ENCODE data around the gene PCDH1.

The PCDH1 gene

GRCh38 chr5:141915881-141916336 is 37.7 kb upstream of the PCDH1 start:
- TF ChIP-seq EZH2phosphoT487 (IDR thresholded peaks at IDR 0.05; ENCODE audit: low read depth): no peak
- TF ChIP-seq CTCF (IDR thresholded peaks at IDR 0.05; ENCODE audit: low read depth, low read length): no peak
- H3K27ac ChIP-seq (ENCODE audit: low read length): peak overlapping the region; percentile 47
- H2AFZ ChIP-seq (ENCODE audit: low read depth, low read length): no peak overlapping the region

GRCh38 chr5:141914797-141915196 is 36.6 kb upstream of the PCDH1 start:
- TF ChIP-seq EZH2phosphoT487 (IDR thresholded peaks at IDR 0.05; ENCODE audit: low read depth) (no peak), CTCF (IDR thresholded peaks at IDR 0.05; ENCODE audit: low read depth, low read length) (no peak)
- peaks cover 42% of the 10 kb centered on the region for H3K4me1 ChIP-seq (ENCODE audit: low read length)
- no peaks in the 10 kb centered on the region for H3K36me3 ChIP-seq (replicated peaks; ENCODE audit: low read depth, low read length)
- H3K27ac ChIP-seq (ENCODE audit: low read length): no peak overlapping the region
- H3K4me2 ChIP-seq (ENCODE audit: low read length): peak overlapping the region; percentile 98
- H3K4me3 ChIP-seq (ENCODE audit: low read length): peak overlapping the region; percentile 76
- peak overlapping the region; percentile 89; the same call in 1 of the 2 replicates for H2AFZ ChIP-seq (ENCODE audit: low read depth, low read length)
- no peaks in the 10 kb centered on the region for H4K20me1 ChIP-seq (ENCODE audit: insufficient read depth, low read length)
- H3K9ac ChIP-seq (ENCODE audit: low read length): peak overlapping the region; percentile 57; the same call in 1 of the 2 replicates
- no peaks in the 10 kb centered on the region for H3K79me2 ChIP-seq (ENCODE audit: low read length)
- peaks cover 4% of the 10 kb centered on the region; the same call in 1 of the 2 replicates for H3K27me3 ChIP-seq (ENCODE audit: low read depth, low read length)
- H3K9me3 ChIP-seq (ENCODE audit: insufficient read depth, low read length): no peaks in the 10 kb centered on the region

More at GRCh38 chr5:141915881-141916336, 37.7 kb upstream of the PCDH1 start:
- H3K4me2 ChIP-seq (ENCODE audit: low read length): peak overlapping the region; percentile 69
- H3K9me3 ChIP-seq (ENCODE audit: insufficient read depth, low read length): no peaks in the 10 kb centered on the region
- H3K79me2 ChIP-seq (ENCODE audit: low read length): no peaks in the 10 kb centered on the region
- no peaks in the 10 kb centered on the region for H3K36me3 ChIP-seq (replicated peaks; ENCODE audit: low read depth, low read length)
- 0 out of 2 replicates have a peak overlapping the region, but pooled peaks have one; percentile 46 for H3K4me3 ChIP-seq (ENCODE audit: low read length)
- H3K27me3 ChIP-seq (ENCODE audit: low read depth, low read length): peaks cover 4% of the 10 kb centered on the region; the same call in 1 of the 2 replicates
- peak overlapping the region; percentile 39; the same call in 1 of the 2 replicates for H3K9ac ChIP-seq (ENCODE audit: low read length)
- peaks cover 42% of the 10 kb centered on the region for H3K4me1 ChIP-seq (ENCODE audit: low read length)
- no peaks in the 10 kb centered on the region for H4K20me1 ChIP-seq (ENCODE audit: insufficient read depth, low read length)

DNA sequence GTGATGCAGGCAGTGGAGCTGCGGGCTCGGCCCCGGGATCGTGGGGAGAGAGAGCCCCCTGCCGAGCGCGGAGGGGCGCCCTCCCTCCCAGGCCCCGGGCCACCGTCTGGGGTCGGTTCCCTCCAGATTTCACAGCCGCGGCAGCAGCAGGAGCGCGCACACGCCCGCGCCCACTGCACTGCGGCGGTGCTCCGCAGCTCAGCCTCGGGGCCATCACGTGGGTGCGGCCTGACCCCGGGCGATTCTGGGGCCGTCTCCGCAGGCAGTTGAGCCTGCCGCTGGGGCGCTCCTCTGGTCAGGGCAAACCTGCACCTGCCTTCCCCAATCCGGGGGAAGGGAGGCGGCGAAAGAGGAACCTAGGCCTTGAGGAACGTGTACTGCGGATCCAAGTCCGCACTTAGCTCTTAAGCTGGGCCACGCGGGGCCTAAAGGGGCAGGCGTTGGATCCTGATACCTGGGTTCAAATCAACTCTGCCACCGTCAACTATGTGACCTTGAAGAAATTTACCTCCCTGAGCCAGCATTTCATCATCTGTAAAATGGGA is 36.1 kb upstream of the PCDH1 start:
- Histone ChIP-seq H3K36me3 (replicated peaks; ENCODE audit: low read depth, low read length) (no peaks in the 10 kb centered on the region), H3K27me3 (ENCODE audit: low read depth, low read length) (peaks cover 4% of the 10 kb centered on the region; the same call in 1 of the 2 replicates), H3K27ac (ENCODE audit: low read length) (no peak overlapping the region), H3K79me2 (ENCODE audit: low read length) (no peaks in the 10 kb centered on the region), H3K4me1 (ENCODE audit: low read length) (peaks cover 42% of the 10 kb centered on the region), H3K9me3 (ENCODE audit: insufficient read depth, low read length) (no peaks in the 10 kb centered on the region), H3K4me3 (ENCODE audit: low read length) (peak overlapping the region; percentile 76), H4K20me1 (ENCODE audit: insufficient read depth, low read length) (no peaks in the 10 kb centered on the region), H3K4me2 (ENCODE audit: low read length) (peak overlapping the region; percentile 98), H3K9ac (ENCODE audit: low read length) (peak overlapping the region; percentile 57), H2AFZ (ENCODE audit: low read depth, low read length) (peak overlapping the region; percentile 89)
- TF ChIP-seq EZH2phosphoT487 (IDR thresholded peaks at IDR 0.05; ENCODE audit: low read depth) (no peak), CTCF (IDR thresholded peaks at IDR 0.05; ENCODE audit: low read depth, low read length) (peak; percentile 43)

DNA sequence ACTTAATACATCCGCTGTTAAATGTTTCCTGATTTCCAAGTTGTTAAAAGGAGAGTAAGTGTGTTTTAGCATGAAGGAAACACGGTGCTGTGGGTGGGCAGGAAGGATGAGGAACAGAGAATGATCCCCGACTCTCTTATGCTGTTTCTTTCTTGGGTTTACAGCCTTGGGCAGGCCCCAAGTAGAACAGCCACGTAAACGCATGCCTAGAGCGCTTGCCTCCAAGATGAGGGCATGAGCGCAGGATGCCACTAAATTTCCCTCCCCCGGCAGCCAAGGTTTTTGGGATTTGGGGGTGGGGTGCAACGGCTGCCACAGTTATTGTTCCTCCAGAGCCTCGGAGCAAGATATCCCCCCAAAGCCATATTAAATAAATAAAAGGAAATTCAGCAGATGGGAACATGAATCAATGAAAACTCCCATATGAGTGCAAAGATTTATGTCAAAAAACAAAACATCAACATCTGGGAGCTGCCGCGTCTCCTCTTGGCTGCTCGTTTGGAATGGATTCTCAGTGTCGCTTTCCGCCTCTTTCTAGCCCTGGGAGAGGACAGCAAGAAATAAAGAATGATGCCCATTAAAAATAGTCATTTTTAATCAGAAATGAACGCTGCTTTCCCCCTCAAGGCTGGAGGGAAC is 35.5 kb upstream of the PCDH1 start:
- Histone ChIP-seq H4K20me1 (ENCODE audit: insufficient read depth, low read length) (no peaks in the 10 kb centered on the region), H3K9ac (ENCODE audit: low read length) (peak overlapping the region; percentile 57), H2AFZ (ENCODE audit: low read depth, low read length) (peak overlapping the region; percentile 89), H3K4me2 (ENCODE audit: low read length) (peak overlapping the region; percentile 98), H3K36me3 (replicated peaks; ENCODE audit: low read depth, low read length) (no peaks in the 10 kb centered on the region), H3K9me3 (ENCODE audit: insufficient read depth, low read length) (no peaks in the 10 kb centered on the region), H3K27me3 (ENCODE audit: low read depth, low read length) (peaks cover 4% of the 10 kb centered on the region; the same call in 1 of the 2 replicates), H3K79me2 (ENCODE audit: low read length) (no peaks in the 10 kb centered on the region), H3K27ac (ENCODE audit: low read length) (no peak overlapping the region), H3K4me1 (ENCODE audit: low read length) (peaks cover 42% of the 10 kb centered on the region), H3K4me3 (ENCODE audit: low read length) (peak overlapping the region; percentile 76)
- TF ChIP-seq EZH2phosphoT487 (IDR thresholded peaks at IDR 0.05; ENCODE audit: low read depth) (no peak), CTCF (IDR thresholded peaks at IDR 0.05; ENCODE audit: low read depth, low read length) (no peak)

Measured in OCI-LY3 (cell line).